GM12801 (cell line): Measurements from ENCODE around the gene RUBCNL.

Source experiments
- CTCF ChIP-seq: IDR thresholded peaks from one replicate; pipeline ENCODE4 v1.5.1; 2011; ENCODE audit warnings: control low read depth; ENCODE audit not compliant: insufficient read length; ENCODE audit errors: extremely low read depth

RUBCNL gene

GRCh38 chr13:46382224-46382623, 4.8 kb downstream of the RUBCNL start:
- no peak for TF ChIP-seq CTCF

DNA sequence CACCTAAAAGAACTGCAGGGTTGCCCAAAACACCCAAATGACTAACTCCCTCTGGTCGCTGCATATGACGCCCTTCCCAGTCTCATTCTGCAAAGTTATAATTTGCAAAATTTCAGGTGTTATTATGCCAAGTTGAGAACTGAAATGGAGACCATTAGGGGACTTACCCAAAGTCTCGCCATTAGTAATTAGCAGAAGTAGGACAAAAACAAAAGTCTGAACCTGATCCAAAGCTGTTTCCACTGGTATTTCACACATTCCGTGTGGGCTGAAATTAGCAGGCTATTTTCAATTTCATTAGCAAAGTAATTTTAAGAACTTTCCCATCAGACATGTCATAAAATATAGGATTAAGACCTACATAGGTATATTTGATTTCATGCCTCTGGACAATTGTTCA, 6.8 kb downstream of the RUBCNL start:
- no peak for TF ChIP-seq CTCF

DNA sequence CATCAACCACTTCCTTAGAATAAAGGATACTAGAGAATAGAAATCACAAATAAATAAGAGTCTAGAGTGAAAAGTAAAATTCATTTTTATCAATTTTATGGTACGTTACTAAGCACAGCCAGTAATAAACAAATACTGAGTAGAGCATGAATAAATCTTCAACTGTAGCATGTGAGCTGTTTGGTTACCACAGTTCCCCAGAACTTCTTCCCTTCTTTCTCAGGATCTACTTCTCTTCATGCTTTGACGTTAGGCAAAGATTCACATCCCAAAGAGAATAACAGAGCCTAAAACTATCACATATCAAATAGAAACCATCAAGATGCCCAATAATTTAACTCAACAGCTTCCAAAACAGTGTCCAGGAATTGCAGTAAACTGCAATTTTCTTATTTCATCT, 7.4 kb downstream of the RUBCNL start:
- TF ChIP-seq CTCF: no peak

- no peak for TF ChIP-seq CTCF
These were observed 8.6 kb downstream of the RUBCNL start for GRCh38 chr13:46378411-46378810.

- TF ChIP-seq CTCF: no peak
These were observed 9.5 kb downstream of the RUBCNL start for GRCh38 chr13:46377554-46377953.

DNA sequence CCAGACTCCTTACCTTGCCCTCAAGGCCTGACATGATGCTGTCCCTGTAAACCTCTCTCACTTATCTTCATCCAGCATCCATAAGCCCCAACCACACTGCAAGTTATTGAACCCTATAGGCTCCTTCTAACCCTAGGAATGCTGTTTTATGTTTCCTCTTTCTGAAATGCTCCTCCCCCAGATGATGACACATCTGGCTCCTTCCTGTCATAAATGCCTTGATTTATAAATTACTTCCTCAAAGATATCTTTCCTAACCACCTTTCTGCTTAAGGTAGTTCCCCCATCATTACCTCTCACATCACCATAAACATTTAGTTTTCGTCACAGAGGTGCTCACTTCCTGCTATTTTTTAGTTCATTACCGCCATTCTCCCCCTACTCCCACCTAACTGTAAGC, 12.3 kb downstream of the RUBCNL start:
- no peak for TF ChIP-seq CTCF

DNA sequence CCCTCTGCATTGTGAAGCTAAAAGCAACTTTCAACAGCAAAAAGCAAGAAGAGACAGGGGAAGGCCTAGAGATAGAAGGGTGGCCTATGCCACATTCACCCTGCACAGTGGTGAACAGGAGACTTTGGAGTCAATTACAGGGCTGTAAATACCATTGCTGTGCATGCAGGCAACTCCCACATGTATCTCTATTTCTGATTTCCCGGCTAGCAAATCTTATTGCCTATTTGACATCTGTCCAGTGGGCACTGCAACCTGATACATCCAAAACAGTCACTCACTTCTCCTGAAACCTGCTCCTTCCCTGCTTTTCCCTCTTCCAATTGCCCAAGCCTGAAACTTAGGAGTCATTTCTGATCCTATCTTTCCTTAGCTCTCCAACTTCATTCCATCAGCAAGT, 13.4 kb downstream of the RUBCNL start:
- TF ChIP-seq CTCF: no peak

DNA sequence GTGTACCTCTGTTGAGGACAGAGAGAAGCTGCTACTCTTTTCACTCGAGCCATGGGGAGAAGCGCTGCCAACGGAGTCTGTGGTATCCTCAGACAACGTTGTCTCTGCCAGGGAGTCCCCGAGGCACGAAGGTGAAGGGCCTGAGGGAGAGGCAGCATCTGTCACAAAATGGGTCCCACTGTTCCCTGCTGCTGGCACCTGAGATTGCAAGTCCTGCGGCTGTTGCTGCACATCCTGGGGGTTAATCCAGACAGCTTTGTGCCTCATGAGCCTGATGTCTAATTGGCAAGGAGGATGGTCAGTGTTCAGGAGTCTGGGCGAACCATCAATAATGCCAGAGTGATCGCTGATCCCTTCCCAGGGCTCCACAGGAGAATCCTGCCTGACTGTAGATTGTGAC, 15.0 kb downstream of the RUBCNL start:
- TF ChIP-seq CTCF: no peak
